ENCODE measurements around the gene SNX9. TPM values are rescaled to one million over a fixed set of nuclear protein-coding genes. Genes with fewer than 3 reads are reported as not detected.

SNX9 gene
- total and polyA plus RNA-seq, 10 of the 15 experiments (the other 5 are each of a cell fraction or from before 2014, with no cell fraction given), result 0.03 to 2.0 (median 0.37) TPM

GRCh38 chr6:157891544-157892362 is 68.7 kb downstream of the SNX9 start:
- Histone ChIP-seq H3K79me2 (ENCODE audit: control insufficient read depth, insufficient read depth, low read length) (no peaks in the 10 kb centered on the region), H3K9me3 (replicated peaks; ENCODE audit: control insufficient read depth, insufficient read depth, low read length) (no peaks in the 10 kb centered on the region), H3K4me1 (ENCODE audit: control insufficient read depth, insufficient read depth, low read length) (no peaks in the 10 kb centered on the region), H4K20me1 (ENCODE audit: control insufficient read depth, insufficient read depth) (no peaks in the 10 kb centered on the region), H3K4me2 (ENCODE audit: control insufficient read depth, insufficient read depth) (no peak overlapping the region), H3K4me3 (no peak overlapping the region), H3K27ac (ENCODE audit: control insufficient read depth, insufficient read depth) (no peak overlapping the region), H3K36me3 (ENCODE audit: control insufficient read depth in 2 of 2, insufficient read depth in 2 of 2, low read length in 1 of 2) (no peaks in the 10 kb centered on the region), H2AFZ (ENCODE audit: control insufficient read depth, low read depth, low read length) (no peak overlapping the region), H3K27me3 (replicated peaks in 1 of 2; ENCODE audit: control insufficient read depth in 2 of 2, insufficient read depth in 2 of 2, low read length in 1 of 2) (peaks cover 0 to 2% of the 10 kb centered on the region in 2 experiments; a peak in 2 of 4 replicates), H3K9ac (ENCODE audit: control insufficient read depth, insufficient read depth, low read length) (no peak overlapping the region)
- in situ Hi-C loops (cut with MboI) (no loop called here), intact Hi-C loops (cut with micrococcal nuclease; ENCODE audit: unreplicated experiment) (loop anchor here (2.0 kb wide), 1 partner anchor 135 kb away; no protein-coding TSS in a partner anchor)
- no TSS peak for BruUV-seq (replicated peaks)
- POLR2A ChIA-PET, result interaction anchor here (0.6 kb wide), 1 partner anchor 253 kb away, joined by 4 read pairs; no protein-coding TSS in a partner anchor
- CTCF ChIA-PET, result interaction anchor here (0.5 to 1.4 kb wide), 6 partner anchors 19 to 577 kb away, joined by 3 to 4 read pairs (median 3); no protein-coding TSS in a partner anchor
- 90% methylated on average over 9 of the region's 9 CpGs for WGBS (ENCODE audit: insufficient coverage, insufficient replicate concordance, low lambda C conversion rate, missing lambda C conversion rate)
- SMC1A ChIA-PET (ENCODE audit: uncharacterized antibody, unreplicated experiment), result interaction anchor here (0.7 to 1.4 kb wide), 5 partner anchors 10 to 224 kb away, joined by 3 read pairs; no protein-coding TSS in a partner anchor
- ATAC-seq, result no peak
- no peak for DNase-seq (ENCODE audit: low read depth, low spot score)
- TF ChIP-seq MTA3 (IDR thresholded peaks at IDR 0.05; ENCODE audit: borderline replicate concordance, low read length), result no peak
- TF ChIP-seq E4F1 (IDR thresholded peaks at IDR 0.05; ENCODE audit: borderline replicate concordance, partially characterized antibody), result no peak
- no peak for TF ChIP-seq MYB (IDR thresholded peaks at IDR 0.05; ENCODE audit: borderline replicate concordance, low read depth, low read length)
- TF ChIP-seq CEBPZ (IDR thresholded peaks at IDR 0.05; ENCODE audit: low read depth, low read length), result no peak
- TF ChIP-seq HDGF (IDR thresholded peaks at IDR 0.05), result no peak
- no peak for TF ChIP-seq SRF (IDR thresholded peaks at IDR 0.05; ENCODE audit: low read depth in 2 of 2, low read length in 2 of 2)
- no peak for TF ChIP-seq ZNF207 (IDR thresholded peaks at IDR 0.05; ENCODE audit: borderline replicate concordance)
- TF ChIP-seq PAX8 (IDR thresholded peaks at IDR 0.05), result no peak
- TF ChIP-seq SPI1 (IDR thresholded peaks at IDR 0.05; ENCODE audit: borderline replicate concordance, insufficient read depth, low read depth, low read length), result no peak
- TF ChIP-seq MXI1 (IDR thresholded peaks at IDR 0.05; ENCODE audit: low read depth, low read length), result no peak
- FAIRE-seq, result no peak
- RAD21 ChIA-PET (ENCODE audit: unreplicated experiment), result interaction anchor here (1.1 kb wide), 1 partner anchor 18 kb away, joined by 4 read pairs; no protein-coding TSS in a partner anchor
